IMR-90 (cell line): ENCODE results near the gene FOXP1.

Experiments
- CEBPB ChIP-seq: IDR thresholded peaks from 2 replicates; pipeline ENCODE4 v1.6.1; 2012; ENCODE audit warnings: low read depth, low read length, improper control_type of control experiment
- CHD1 ChIP-seq: IDR thresholded peaks from 2 replicates; pipeline ENCODE4 v1.6.1; 2012; ENCODE audit warnings: low read depth, low read length, improper control_type of control experiment
- MXI1 ChIP-seq: IDR thresholded peaks from 2 replicates; pipeline ENCODE4 v1.6.1; 2012; ENCODE audit warnings: low read depth, mild to moderate bottlenecking, low read length, moderate library complexity, borderline replicate concordance
- POLR2A ChIP-seq: IDR thresholded peaks from 2 replicates; pipeline ENCODE4 v1.6.1; 2012; ENCODE audit warnings: mild to moderate bottlenecking, low read depth, low read length
- RAD21 ChIP-seq: IDR thresholded peaks from 2 replicates; pipeline ENCODE4 v1.6.1; 2012; ENCODE audit warnings: low read length, improper control_type of control experiment
- TF ChIP-seq, protein P1 (sequence below): conservative IDR thresholded peaks from 2 replicates; pipeline ENCODE4 v1.5.1; 2012; ENCODE audit warnings: mild to moderate bottlenecking, low read depth, low read length, improper control_type of control experiment

DNA sequence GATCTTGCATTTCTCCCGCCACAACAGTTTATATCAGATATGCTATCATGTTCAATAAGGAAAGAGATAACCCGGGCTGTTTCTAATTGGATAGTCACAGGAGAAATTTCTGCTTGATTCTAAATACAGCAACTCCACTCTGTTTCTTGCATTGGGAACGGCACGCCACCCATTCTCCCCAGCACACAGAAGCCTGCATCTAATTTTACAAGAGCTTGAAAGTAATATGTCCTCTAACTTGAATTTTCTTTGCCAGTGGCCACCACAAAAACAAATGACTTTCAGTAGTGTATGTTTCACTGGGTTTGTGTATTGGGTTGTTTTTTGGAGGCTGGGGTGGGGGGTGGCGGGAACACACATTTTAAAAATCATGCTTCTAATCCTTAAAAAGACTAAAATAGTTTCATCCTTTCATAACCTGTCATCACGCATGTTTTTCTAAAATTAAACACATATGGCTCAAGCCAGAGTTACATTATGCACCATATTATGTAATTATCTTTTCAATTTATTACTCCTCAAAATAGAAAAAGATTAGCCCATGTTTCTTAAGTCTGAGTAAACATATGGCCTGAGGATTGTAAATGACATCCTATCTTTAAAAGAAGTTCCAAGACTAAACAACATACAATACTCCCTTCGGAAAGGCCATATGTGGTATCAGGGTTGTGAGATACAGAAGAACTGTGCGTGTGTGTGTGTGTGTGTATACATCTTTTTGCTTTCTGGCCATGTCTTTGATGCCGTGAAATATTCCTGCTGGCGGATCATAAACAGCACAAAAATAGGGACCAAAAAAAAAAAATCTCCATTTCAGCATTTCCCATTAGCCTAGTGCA, 176.3 kb downstream of the FOXP1 start:
- TF ChIP-seq, protein P1, sequence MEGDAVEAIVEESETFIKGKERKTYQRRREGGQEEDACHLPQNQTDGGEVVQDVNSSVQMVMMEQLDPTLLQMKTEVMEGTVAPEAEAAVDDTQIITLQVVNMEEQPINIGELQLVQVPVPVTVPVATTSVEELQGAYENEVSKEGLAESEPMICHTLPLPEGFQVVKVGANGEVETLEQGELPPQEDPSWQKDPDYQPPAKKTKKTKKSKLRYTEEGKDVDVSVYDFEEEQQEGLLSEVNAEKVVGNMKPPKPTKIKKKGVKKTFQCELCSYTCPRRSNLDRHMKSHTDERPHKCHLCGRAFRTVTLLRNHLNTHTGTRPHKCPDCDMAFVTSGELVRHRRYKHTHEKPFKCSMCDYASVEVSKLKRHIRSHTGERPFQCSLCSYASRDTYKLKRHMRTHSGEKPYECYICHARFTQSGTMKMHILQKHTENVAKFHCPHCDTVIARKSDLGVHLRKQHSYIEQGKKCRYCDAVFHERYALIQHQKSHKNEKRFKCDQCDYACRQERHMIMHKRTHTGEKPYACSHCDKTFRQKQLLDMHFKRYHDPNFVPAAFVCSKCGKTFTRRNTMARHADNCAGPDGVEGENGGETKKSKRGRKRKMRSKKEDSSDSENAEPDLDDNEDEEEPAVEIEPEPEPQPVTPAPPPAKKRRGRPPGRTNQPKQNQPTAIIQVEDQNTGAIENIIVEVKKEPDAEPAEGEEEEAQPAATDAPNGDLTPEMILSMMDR: no peak
- TF ChIP-seq CEBPB (no peak), POLR2A (no peak), MXI1 (no peak), RAD21 (no peak), CHD1 (no peak)
